Measurements from ENCODE around the gene ZNF497.

GRCh38 chr19:58305065-58305931 is 57.3 kb downstream of the ZNF497 start, which contains the start of gene ERVK3-1:
- peak in 1 of 2 donors; percentile 86 for TF ChIP-seq POLR2A (IDR thresholded peaks at IDR 0.05)
- peak in 4 of 6 experiments; percentile 35 to 48 (median 45) for TF ChIP-seq CTCF (IDR thresholded peaks at IDR 0.05)

All from thyroid gland (tissue), 4 donors.